KOPT-K1 (cell line): ENCODE results near the gene PER2.
"Not testable (repeated sequence)": the region's sequence is repeated elsewhere in the genome, so short reads cannot be mapped to it uniquely, and the experiment has no call there.

Experiments used
- H3K27ac ChIP-seq: fragments of 200-600 bp; sonication (generic); 2 replicates; pipeline ENCODE4 v1.5.1; 2016; ENCODE audit warnings: antibody characterized with exemption, mild to moderate bottlenecking, low read depth, low read length; ENCODE audit not compliant: poor library complexity, severe bottlenecking
- H3K36me3 ChIP-seq: fragments of 200-600 bp; sonication (generic); 2 replicates; pipeline ENCODE4 v1.5.1; 2017; ENCODE audit warnings: antibody characterized with exemption, mild to moderate bottlenecking, low read length, moderate library complexity; ENCODE audit not compliant: insufficient read depth
- H3K9me3 ChIP-seq: fragments of 200-600 bp; sonication (generic); 2 replicates; pipeline ENCODE4 v1.5.1; 2017; ENCODE audit warnings: antibody characterized with exemption, low read length, mild to moderate bottlenecking; ENCODE audit not compliant: insufficient read depth, poor library complexity, severe bottlenecking

Gene PER2, protein sequence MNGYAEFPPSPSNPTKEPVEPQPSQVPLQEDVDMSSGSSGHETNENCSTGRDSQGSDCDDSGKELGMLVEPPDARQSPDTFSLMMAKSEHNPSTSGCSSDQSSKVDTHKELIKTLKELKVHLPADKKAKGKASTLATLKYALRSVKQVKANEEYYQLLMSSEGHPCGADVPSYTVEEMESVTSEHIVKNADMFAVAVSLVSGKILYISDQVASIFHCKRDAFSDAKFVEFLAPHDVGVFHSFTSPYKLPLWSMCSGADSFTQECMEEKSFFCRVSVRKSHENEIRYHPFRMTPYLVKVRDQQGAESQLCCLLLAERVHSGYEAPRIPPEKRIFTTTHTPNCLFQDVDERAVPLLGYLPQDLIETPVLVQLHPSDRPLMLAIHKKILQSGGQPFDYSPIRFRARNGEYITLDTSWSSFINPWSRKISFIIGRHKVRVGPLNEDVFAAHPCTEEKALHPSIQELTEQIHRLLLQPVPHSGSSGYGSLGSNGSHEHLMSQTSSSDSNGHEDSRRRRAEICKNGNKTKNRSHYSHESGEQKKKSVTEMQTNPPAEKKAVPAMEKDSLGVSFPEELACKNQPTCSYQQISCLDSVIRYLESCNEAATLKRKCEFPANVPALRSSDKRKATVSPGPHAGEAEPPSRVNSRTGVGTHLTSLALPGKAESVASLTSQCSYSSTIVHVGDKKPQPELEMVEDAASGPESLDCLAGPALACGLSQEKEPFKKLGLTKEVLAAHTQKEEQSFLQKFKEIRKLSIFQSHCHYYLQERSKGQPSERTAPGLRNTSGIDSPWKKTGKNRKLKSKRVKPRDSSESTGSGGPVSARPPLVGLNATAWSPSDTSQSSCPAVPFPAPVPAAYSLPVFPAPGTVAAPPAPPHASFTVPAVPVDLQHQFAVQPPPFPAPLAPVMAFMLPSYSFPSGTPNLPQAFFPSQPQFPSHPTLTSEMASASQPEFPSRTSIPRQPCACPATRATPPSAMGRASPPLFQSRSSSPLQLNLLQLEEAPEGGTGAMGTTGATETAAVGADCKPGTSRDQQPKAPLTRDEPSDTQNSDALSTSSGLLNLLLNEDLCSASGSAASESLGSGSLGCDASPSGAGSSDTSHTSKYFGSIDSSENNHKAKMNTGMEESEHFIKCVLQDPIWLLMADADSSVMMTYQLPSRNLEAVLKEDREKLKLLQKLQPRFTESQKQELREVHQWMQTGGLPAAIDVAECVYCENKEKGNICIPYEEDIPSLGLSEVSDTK (N-terminal part only)

DNA sequence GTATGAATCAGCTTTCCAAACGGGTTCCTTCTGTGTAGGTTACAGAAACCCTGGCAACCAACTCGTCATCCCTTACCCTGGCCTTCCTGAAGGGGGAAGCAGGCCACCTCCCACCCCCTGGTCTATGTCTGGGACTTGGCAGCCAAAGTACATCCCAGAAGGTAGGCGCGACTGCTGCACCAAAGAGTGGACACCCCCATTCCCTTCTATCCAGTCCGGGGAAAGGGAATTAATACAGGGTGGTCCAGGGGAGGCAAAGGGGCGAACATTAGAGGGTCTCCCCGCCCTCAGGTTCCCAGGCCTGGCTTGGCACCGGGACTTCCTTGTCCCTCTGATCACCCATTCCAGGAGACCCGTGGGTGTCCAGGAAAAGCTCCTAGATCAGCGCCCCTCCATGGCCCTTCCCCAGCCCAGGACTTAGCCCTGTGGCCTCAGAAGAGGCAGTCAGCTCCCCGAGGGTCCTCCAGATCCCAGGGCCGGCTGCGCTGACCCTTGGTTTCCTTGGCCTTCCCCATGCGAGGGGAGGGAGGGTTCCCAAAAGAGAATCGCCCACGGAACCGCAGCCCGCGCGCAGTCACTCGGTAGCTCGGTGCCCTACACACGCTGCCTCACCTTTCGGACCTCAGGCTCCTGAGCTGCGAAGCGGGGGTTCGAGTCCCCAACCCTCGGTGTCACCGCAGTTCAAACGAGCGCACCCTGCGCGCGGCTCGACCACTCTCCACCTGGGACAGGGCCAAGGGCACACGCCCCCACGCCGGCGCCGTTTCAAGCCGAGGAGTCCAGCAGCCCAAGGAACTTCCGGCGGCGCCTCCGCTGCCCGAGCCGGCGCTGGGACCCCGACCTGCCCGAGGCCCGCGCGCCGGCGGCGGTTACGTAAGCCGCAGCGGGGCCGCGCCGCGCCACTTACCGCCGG lies at the start of gene PER2:
Gene PER2, minus strand, starts transcription at position 874 of the 913 bp plus-strand sequence. CDS start 10,674 bp downstream, outside the sequence.
- no peaks in the 10 kb centered on the region for H3K9me3 ChIP-seq
- H3K36me3 ChIP-seq = no peaks in the 10 kb centered on the region
- peak within 1 kb of the TSS; percentile 74 for H3K27ac ChIP-seq

DNA sequence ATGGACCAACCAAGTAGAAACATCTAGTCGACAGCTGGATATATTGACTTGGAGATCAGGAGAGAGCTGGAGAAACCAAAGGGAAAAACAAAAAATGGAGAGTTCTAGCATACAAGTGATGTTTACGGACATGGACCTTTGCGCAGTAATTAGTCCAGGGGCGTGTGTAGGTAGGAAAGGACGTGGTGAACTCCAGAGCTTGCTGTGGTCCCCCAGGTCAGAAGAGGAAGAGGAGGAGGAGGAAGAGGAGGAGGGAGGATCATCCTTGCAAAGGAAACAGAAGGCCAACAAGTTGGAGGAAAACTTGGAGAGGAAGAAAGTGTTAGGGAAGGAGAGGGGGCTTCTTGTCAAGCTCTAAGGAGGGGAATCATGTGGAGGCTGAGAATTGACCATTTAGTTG lies 49.4 kb upstream of the PER2 start:
- Histone ChIP-seq H3K9me3 (no peaks in the 10 kb centered on the region), H3K27ac (no peak overlapping the region), H3K36me3 (0 out of 2 replicates have a peak, but pooled peaks cover 5% of the 10 kb centered on the region)

DNA sequence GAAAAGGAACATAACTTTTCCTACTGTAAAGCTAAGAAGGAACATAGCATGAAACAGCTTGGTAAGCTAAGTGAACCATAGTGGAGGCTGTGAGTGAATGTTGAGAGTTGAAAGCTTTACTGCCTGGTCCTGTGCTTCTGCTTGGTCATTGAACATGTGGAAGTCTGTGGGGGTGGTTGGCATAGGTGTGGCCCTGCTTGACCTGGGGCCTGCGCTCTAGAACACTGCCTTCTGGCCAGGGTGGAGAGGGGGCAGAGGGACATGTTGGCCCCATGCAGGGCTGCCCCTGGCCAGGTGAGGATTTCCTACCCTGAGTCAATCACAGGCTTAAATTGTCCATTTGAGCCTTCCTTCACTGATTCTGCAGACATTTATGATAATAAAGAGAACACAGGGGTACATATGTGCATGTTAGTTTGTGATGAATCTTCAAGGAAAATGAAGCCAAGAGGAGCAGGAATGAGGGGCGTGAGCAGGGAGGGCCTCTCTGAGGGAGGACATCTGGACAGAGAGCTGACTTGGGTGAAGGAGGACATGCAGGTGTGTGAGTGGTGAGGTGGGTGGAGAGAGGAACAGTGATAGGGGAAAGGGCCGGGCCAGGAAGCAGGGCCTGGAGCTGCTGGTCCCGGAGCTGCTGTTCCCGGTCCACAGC lies 48.5 kb upstream of the PER2 start:
- no peaks in the 10 kb centered on the region for H3K9me3 ChIP-seq
- no peak overlapping the region for H3K27ac ChIP-seq
- 0 out of 2 replicates have a peak, but pooled peaks cover 5% of the 10 kb centered on the region for H3K36me3 ChIP-seq

DNA sequence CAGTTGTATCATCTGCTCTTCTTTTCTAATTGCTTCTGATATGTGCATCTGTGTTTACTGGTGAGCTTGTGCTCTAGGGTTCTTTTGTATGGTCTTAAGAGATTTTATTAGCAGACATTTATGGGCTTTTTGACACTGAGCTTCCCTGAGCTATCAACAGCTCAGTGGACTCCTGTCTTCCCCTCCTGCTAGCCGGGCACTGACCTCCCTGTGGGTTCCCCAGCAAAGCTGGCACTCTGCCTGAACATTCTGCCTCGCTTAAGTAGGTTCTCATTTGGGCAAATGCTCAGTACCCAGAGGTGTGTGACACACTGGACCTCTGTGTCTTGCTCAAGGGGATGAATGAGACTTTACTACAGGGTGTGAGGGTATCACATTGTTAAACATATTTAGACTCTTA lies 47.7 kb upstream of the PER2 start:
- H3K9me3 ChIP-seq = no peaks in the 10 kb centered on the region
- no peak overlapping the region for H3K27ac ChIP-seq
- H3K36me3 ChIP-seq = 0 out of 2 replicates have a peak, but pooled peaks cover 5% of the 10 kb centered on the region

DNA sequence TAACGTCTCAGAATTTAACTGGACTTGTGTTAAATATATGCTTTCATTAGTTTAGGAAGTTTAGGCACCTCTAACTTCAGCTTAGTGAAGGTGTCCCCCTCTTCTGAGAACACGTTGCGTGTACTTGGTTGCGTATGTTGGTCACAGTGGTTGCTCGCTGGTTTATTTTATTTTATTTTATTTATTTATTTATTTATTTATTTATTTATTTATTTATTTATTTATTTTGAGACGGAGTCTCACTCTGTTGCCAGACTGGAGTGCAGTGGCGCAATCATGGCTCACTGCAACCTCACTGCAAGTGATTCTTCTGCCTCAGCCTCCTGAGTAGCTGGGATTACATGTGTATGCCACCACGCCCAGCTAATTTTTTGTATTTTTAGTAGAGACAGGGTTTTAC lies 47.2 kb upstream of the PER2 start:
- H3K27ac ChIP-seq, H3K9me3 ChIP-seq, H3K36me3 ChIP-seq: not testable (repeated sequence)

DNA sequence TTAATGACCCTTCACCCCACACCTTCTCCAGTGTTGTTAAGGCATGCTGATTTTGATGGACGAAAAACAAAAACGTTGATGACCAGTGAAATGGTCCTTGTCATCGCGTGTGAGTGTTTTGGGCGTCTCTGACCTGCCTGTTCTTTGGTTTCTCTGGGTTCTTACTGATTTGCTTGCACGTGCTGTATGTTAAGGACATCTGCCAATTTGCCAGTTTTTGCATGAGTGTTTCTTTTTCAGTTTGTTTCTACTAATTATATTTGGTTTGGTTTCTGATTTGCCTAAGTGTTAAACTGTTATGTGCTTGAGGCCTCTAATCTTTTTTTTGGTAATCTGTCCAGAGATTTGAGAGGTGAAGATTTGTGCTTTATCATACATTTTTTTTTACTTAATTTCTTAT lies 46.5 kb upstream of the PER2 start:
- Histone ChIP-seq H3K36me3 (0 out of 2 replicates have a peak, but pooled peaks cover 5% of the 10 kb centered on the region), H3K27ac (no peak overlapping the region), H3K9me3 (no peaks in the 10 kb centered on the region)

DNA sequence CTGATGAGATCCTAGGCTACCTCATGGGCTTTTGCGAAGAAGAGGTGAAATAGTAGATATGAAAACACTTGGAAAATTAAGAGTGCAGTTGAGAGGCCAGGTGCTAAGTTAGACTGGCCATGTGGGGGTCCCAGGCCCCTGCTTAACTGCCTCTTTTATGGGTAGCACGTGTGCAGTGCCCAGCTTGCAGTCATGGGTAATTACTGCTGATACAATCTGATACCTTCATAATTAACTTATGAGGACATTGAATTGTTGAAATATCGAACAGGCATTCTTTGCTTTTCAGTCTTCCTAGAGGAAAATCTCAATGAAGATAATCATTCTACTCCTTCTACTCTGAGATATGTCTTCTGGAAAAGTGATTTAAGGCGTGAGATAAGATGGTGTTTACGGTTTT lies 43.5 kb upstream of the PER2 start:
- Histone ChIP-seq H3K36me3 (peaks cover 5% of the 10 kb centered on the region; the same call in 1 of the 2 replicates), H3K9me3 (no peaks in the 10 kb centered on the region), H3K27ac (no peak overlapping the region)

DNA sequence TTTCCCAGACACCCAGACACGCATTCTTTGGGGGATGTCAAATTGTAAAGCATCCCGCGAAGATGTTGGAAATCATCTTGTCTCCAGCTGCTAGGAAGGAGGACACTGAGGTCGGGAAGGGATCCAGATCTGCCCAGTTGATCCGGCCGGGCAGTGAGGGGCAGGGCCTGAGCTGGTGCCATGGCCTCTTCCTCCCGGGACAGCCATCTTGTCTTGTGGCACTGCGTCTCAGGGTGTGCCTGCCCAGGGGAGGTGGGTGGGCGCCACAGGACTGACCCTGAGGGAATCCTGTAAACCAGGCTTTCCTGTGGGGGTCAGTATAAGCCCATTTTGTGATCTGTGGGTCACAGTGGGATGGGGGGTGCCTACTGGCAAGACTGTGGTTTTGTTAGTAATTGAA lies 42.0 kb upstream of the PER2 start:
- Histone ChIP-seq H3K36me3 (peaks cover 5% of the 10 kb centered on the region; the same call in 1 of the 2 replicates), H3K9me3 (no peaks in the 10 kb centered on the region), H3K27ac (no peak overlapping the region)

DNA sequence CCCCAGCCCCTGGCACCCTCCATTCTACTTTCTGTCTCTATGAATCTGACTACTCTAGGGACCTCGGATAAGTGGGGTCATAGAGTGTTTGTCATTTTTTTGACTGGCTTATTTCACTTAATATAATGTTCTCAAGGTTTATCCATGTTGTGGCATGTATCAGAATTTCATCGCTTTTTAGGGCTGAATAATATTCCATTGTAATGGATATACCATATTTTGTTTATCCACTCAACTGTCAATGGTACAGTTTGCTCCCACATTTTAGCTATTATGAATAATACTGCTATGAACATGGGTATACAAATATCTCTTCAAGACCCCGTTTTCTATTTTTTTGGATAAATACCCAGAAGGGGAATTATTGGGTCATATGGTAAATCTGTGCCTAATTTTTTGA lies 39.3 kb upstream of the PER2 start:
- Histone ChIP-seq H3K36me3 (no peaks in the 10 kb centered on the region; the same call in 1 of the 2 replicates), H3K9me3 (no peaks in the 10 kb centered on the region), H3K27ac (no peak overlapping the region)

DNA sequence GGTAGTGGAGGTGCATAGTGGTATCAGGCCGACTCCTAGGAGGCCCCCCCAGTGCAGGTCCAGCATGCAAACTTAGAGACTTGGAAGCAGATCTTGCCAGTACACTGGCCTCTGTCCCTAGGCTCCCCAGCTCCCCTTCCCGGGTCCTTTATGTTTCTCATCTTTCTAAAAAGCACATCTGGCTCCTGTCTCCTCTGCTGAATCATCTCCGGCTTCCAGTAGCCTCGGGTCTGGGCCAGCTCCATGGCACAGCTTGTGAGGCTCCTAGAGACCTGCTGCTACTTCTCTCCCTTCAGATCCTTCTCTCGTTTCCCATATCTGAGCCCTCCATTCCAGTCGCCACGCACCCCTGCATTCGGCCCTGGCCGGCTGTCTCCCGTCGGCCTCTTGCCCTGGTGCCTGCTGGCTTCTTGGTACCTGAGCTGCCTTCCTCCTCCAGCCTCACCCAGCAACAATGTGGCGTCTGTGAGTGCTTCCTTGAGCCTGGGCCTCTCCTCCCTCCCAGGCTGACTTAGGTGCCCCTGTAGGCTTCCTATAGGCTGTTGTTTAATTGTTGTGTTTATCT lies 38.5 kb upstream of the PER2 start:
- H3K36me3 ChIP-seq = no peaks in the 10 kb centered on the region; the same call in 1 of the 2 replicates
- H3K9me3 ChIP-seq = no peaks in the 10 kb centered on the region
- no peak overlapping the region for H3K27ac ChIP-seq

DNA sequence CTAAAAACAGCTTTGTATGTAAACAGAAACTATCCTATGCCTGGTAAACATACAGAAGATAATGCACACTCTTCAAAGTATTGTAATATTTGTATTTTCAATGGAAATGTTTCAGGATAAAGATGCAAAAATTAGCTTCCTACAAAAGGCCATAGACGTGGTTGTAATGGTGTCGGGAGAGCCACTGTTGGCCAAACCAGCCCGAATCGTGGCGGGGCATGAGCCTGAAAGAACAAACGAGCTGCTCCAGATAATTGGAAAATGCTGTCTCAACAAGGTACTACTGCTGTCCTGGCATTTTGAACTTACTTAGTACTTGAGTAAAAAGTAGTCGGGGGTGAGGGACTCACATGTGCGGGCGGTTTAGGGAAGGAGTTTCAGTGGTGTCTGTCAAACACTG lies 37.3 kb upstream of the PER2 start:
- H3K27ac ChIP-seq = no peak overlapping the region
- no peaks in the 10 kb centered on the region for H3K9me3 ChIP-seq
- no peaks in the 10 kb centered on the region; the same call in 1 of the 2 replicates for H3K36me3 ChIP-seq

DNA sequence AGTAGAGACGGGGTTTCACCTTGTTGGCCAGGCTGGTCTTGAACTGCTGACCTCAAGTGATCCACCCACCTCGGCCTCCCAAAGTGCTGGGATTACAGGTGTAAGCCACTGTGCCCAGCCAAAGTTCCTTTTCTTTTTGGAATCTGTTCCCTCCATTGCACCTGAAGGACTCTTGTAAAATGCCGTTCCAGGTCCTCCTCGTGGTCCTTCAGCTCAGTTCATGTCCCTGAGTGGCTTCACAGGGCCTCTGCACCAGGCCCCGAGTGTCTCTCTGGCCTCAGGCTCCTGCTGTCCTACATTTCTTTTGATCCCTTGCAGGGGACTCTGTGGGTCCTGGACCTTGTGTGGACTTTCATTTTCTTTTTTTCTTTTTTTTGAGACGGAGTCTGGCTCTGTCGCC lies 35.8 kb upstream of the PER2 start:
- H3K36me3 ChIP-seq, H3K9me3 ChIP-seq, H3K27ac ChIP-seq: not testable (repeated sequence)

DNA sequence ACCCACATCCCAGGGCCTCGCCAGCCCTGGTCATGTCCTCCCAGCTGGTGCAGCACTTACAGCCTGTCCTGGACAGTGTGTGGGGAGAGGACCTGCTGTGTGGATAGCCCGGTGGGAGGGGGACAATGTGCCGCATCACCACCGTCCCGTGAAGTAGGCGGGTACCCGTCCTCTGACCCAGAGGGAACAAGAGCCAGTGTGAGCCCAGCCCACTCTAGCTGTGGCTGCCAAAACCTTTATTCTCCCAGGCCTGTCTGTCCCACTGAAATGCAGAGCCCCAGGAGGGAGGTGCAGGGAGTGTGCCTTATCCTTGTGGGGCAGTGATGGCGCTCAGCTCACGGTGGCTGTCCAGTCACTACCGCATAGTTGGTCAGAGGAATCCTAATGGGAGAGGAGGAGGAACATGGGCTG lies 33.6 kb upstream of the PER2 start:
- no peaks in the 10 kb centered on the region for H3K36me3 ChIP-seq
- no peak overlapping the region for H3K27ac ChIP-seq

More for the DNA sequence above, 33.6 kb upstream of the PER2 start:
- H3K9me3 ChIP-seq = no peaks in the 10 kb centered on the region
